WTC11 (cell line): ENCODE data around the gene HNF1A. TPM values are rescaled to one million over a fixed set of nuclear protein-coding genes. Genes with fewer than 3 reads are reported as not detected.

Source experiments
- ATAC-seq: fragments of 200-7000 bp; cut with Tn5 transposase; 2 replicates; pipeline ENCODE4 v1.10.0; 2021; ENCODE audit warnings: mild to moderate bottlenecking, moderate library complexity
- CTCF ChIA-PET: fragments of 300-600 bp; sonication (Branson Sonifier 250); formaldehyde crosslinking; loops from one replicate; lab custom pipeline; 2021; ENCODE audit warnings: antibody characterized with exemption; lab: Charles Lee
- POLR2A ChIA-PET: fragments of 350-600 bp; sonication (Branson Sonifier 250); formaldehyde crosslinking; loops from one replicate; lab custom pipeline; 2021; ENCODE audit warnings: antibody characterized with exemption; lab: Charles Lee
- DNase-seq: peaks from one replicate; pipeline ENCODE4 v3.0.0; 2021; ENCODE audit warnings: low spot score
- H3K27ac Mint-ChIP-seq: 2 replicates; pipeline ENCODE4 v1.8.0; 2021; ENCODE audit warnings: mixed read lengths
- H3K27me3 Mint-ChIP-seq: 2 replicates; pipeline ENCODE4 v1.8.0; 2021; ENCODE audit warnings: low read depth, mild to moderate bottlenecking, moderate library complexity, mixed read lengths
- H3K36me3 Mint-ChIP-seq: 2 replicates; pipeline ENCODE4 v1.8.0; 2021; ENCODE audit warnings: mixed read lengths
- H3K4me1 Mint-ChIP-seq: 2 replicates; pipeline ENCODE4 v1.8.0; 2022; ENCODE audit warnings: mixed read lengths
- H3K4me3 Mint-ChIP-seq: 2 replicates; pipeline ENCODE4 v1.8.0; 2021; ENCODE audit warnings: mild to moderate bottlenecking, moderate library complexity, mixed read lengths
- H3K9me3 Mint-ChIP-seq: 2 replicates; pipeline ENCODE4 v1.8.0; 2021; ENCODE audit warnings: mixed read lengths
- ATF2 ChIP-seq: sonication (generic); formaldehyde crosslinking; IDR thresholded peaks from 2 replicates; pipeline ENCODE4 v1.8.1; 2022; ENCODE audit warnings: low read depth, missing genetic modification reagents, borderline replicate concordance
- ATF6 ChIP-seq: sonication (generic); formaldehyde crosslinking; IDR thresholded peaks from 2 replicates; pipeline ENCODE4 v1.8.1; 2023; ENCODE audit warnings: mild to moderate bottlenecking, missing genetic modification reagents
- CREM ChIP-seq: sonication (generic); formaldehyde crosslinking; IDR thresholded peaks from 2 replicates; pipeline ENCODE4 v1.8.1; 2022; ENCODE audit warnings: mild to moderate bottlenecking, missing genetic modification reagents, moderate library complexity
- ETV6 ChIP-seq: sonication (generic); formaldehyde crosslinking; IDR thresholded peaks from 2 replicates; pipeline ENCODE4 v1.8.1; 2022; ENCODE audit warnings: mild to moderate bottlenecking, missing genetic modification reagents
- FOXP4 ChIP-seq: sonication (generic); formaldehyde crosslinking; IDR thresholded peaks from 2 replicates; pipeline ENCODE4 v1.8.0; 2022; ENCODE audit warnings: mild to moderate bottlenecking, missing genetic modification reagents
- GABPB1 ChIP-seq: sonication (generic); formaldehyde crosslinking; IDR thresholded peaks from 2 replicates; pipeline ENCODE4 v1.8.1; 2023; ENCODE audit warnings: mild to moderate bottlenecking, missing genetic modification reagents
- MXD4 ChIP-seq: fragments of 250-450 bp; sonication (Bioruptor Pico); IDR thresholded peaks from 2 replicates; pipeline ENCODE4 v1.8.0; 2021; ENCODE audit warnings: mild to moderate bottlenecking, moderate library complexity, borderline replicate concordance
- NFYB ChIP-seq: sonication (generic); formaldehyde crosslinking; conservative IDR thresholded peaks from 2 replicates; pipeline ENCODE4 v1.8.0; 2022; ENCODE audit warnings: low read depth, missing genetic modification reagents
- PRDM15 ChIP-seq: sonication (generic); formaldehyde crosslinking; IDR thresholded peaks from 2 replicates; pipeline ENCODE4 v1.8.0; 2022; ENCODE audit warnings: missing genetic modification reagents
- PRRX2 ChIP-seq: fragments of 250-450 bp; sonication (Bioruptor Pico); IDR thresholded peaks from 2 replicates; pipeline ENCODE4 v1.8.0; 2021; ENCODE audit warnings: mild to moderate bottlenecking
- RELA ChIP-seq: sonication (generic); formaldehyde crosslinking; IDR thresholded peaks from 2 replicates; pipeline ENCODE4 v1.8.1; 2022; ENCODE audit warnings: missing genetic modification reagents, mild to moderate bottlenecking, borderline replicate concordance
- ZBTB21 ChIP-seq: sonication (generic); formaldehyde crosslinking; IDR thresholded peaks from 2 replicates; pipeline ENCODE4 v1.8.1; 2023; ENCODE audit warnings: mild to moderate bottlenecking, missing genetic modification reagents, borderline replicate concordance
- ZNF317 ChIP-seq: sonication (generic); formaldehyde crosslinking; IDR thresholded peaks from 2 replicates; pipeline ENCODE4 v1.8.1; 2023; ENCODE audit warnings: low read depth, mild to moderate bottlenecking, moderate library complexity, missing genetic modification reagents, borderline replicate concordance
- total RNA-seq: library from RNA; stranded (reverse); gene quantifications from 3 replicates; pipeline ENCODE4 v1.2.3, GENCODE V29; 2021

HNF1A gene
- total RNA-seq, 1 experiment from 2014 or later: not detected

- TF ChIP-seq MXD4 (CRISPR knock-in tag): no peak
- no peak for TF ChIP-seq ATF2 (CRISPR knock-in tag)
- TF ChIP-seq CREM: no peak
- TF ChIP-seq GABPB1 (CRISPR knock-in tag): no peak
- no peak for TF ChIP-seq ATF6 (CRISPR knock-in tag)
- no peak for TF ChIP-seq RELA (CRISPR knock-in tag)
These were observed 49.3 kb upstream of the HNF1A start (continued) for GRCh38 chr12:120928864-120929652.

- no peaks in the 10 kb centered on the region for H3K36me3 Mint-ChIP-seq
- ATAC-seq (no peak), DNase-seq (no peak)
- H3K9me3 Mint-ChIP-seq: no peaks in the 10 kb centered on the region
- H3K27me3 Mint-ChIP-seq: no peaks in the 10 kb centered on the region
- peaks cover 31% of the 10 kb centered on the region for H3K4me1 Mint-ChIP-seq
- TF ChIP-seq NFYB (no peak), ETV6 (CRISPR knock-in tag) (no peak), ZNF317 (CRISPR knock-in tag) (no peak), ATF2 (CRISPR knock-in tag) (no peak), ZBTB21 (CRISPR knock-in tag) (no peak), PRRX2 (CRISPR knock-in tag) (no peak), PRDM15 (no peak), FOXP4 (CRISPR knock-in tag) (no peak), ATF6 (CRISPR knock-in tag) (no peak)
- ChIA-PET CTCF (interaction anchor here (1.7 kb wide), 1 partner anchor 75 kb away, joined by 5 read pairs; no protein-coding TSS in a partner anchor), POLR2A (no interaction called here)
- peak overlapping the region; percentile 36; the same call in 1 of the 2 replicates for H3K27ac Mint-ChIP-seq
- H3K4me3 Mint-ChIP-seq: no peak overlapping the region
These were observed 48.3 kb upstream of the HNF1A start for GRCh38 chr12:120930032-120930431.
